ENCODE measurements around the gene SLC38A5.
"Not testable (repeated sequence)": the region's sequence is repeated elsewhere in the genome, so short reads cannot be mapped to it uniquely, and the experiment has no call there.

The SLC38A5 gene

DNA sequence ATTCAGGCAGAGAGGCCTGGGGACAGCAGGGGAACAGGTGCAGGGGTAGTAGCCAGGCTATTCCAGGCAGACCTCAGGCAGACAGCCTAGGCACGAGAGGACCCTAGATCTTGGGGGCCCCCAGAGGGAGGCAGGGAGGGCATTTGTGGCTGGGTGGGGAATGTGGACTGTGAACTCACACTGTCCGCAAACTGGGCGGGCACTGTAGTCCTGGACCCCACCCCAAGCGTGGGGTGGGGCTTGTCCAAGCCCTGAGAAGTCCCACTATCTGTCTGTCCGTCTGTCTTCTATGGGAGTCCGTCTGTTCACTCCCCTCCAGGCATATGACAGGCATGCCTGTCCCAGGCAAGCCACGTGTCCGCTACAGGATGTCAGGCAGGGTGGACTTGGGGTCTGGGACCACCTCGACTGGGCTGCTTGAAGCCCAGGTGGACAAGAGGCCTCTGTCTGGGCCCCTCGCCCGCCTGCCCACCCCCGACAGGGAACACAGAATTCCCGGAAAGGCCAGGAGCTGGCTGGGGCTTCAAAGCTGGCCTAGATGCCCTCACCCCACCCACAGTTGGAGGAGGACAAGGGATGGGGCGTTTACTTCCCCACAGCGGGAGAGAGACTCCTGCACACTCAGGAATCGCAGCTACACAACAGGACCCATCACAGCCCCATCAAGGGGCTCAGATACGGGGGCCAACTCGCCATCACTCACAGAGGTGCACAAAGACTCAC lies at the start of gene SLC38A5:
Gene SLC38A5 (minus strand): TSS at position 151 of the 723 bp plus-strand sequence. CDS start 2,336 bp downstream, outside the sequence.
- DNase-seq (ENCODE audit: insufficient read length, low spot score) (no peak), FAIRE-seq (no peak)

DNA sequence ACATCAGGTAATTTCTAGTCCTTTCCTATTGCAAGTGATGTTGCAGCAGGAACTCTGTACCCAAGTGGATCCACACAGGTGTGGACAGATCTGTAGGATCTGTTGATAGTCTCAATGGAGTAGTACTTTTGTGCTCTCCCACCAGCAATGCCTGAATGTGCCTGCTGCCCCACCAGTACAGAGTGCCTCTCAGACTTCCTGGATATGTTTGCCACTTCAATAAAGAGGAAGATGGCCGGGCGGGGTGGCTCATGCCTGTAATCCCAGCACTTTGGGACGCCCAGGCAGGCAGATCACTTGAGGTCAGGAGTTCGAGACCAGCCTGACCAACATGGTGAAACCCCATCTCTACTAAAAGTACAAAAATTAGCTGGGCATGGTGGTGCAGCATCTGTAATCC lies 49.4 kb upstream of the SLC38A5 start:
- FAIRE-seq; DNase-seq (ENCODE audit: insufficient read length, low spot score): not testable (repeated sequence)

DNA sequence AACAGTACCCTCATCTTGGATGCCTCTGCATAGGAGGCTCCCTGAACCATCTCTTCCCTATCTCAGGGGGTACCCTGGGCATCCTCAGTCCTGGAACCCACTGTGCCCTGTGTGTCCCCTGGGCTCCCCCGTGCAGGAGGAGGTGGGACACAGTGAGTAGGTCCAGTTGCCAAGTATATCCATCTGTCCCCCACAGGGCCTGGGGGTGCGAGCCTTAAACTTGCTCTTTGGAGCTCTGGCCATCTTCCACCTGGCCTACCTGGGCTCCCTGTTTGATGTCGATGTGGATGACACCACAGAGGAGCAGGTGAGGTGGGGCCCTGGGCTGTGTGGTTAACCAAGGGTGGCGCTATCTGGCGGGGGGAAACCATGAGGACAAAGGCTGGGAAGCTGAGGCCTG lies 46.9 kb upstream of the SLC38A5 start:
- FAIRE-seq, result no peak
- no peak for DNase-seq (ENCODE audit: insufficient read length, low spot score)

DNA sequence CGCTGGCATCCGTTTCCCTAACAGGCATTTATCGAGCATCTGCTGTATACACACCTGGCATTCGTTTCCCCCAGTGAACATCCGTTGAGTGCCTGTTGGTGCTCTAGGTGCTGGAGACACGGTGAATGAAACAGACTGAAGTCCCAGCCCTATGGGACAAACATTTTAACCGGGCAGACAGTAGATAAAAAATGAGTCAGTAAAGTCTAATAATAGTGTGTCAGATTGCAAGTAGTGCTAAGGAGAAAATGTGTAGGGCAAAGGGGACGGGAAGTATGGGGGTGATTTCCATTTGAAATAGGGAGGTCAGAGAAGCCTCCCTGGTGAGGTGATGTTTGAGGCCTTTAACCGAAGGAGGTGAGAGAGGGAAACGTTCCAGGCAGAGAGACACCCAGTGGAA lies 46.2 kb upstream of the SLC38A5 start:
- FAIRE-seq (no peak), DNase-seq (ENCODE audit: insufficient read length, low spot score) (no peak)

DNA sequence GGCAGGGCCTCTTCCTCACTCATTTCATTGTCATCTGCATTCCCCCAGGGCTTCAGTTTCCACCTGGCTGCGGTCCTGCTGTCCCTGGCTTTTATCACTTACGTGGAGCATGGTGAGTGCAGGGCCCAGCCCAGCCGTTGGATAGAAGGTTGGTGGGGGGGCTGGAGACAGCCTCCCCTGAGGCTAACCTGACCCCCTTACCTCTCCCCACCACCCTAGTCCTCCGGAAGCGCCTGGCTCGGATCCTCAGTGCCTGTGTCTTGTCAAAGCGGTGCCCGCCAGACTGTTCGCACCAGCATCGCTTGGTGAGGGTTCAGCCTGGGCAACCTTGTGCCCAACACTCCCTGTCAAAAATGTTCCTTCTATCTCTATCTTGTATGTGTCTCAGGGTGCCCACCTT lies 45.8 kb upstream of the SLC38A5 start:
- FAIRE-seq (no peak), DNase-seq (ENCODE audit: insufficient read length, low spot score) (no peak)

DNA sequence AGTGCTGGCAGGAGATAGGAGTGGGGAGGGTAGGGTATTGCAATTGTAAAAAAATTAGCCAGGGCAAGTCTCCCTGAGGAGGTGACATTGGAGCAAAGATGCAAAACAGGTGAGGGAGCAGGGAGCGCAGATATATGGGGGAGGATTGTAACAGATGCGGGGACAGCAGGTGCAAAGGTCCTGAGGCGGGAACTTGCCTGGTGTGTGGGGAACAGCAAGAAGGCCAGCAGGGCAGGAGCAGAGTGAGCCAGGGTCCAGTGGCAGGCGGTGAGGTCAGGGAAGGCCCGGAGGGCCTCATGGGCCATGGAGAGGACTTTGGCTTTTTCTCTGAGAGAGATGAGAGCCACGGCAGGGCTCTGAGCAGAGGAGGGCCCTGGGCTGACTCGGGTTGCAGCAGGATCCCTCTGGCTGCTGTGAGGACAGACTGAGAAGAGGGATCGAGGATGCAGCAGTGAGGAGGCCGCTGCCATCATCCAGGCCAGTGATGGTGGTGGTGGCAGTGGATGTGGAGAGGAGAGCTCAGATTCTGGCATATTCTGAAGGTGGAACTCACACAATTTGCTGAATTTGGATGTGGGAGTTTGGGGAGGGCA lies 44.9 kb upstream of the SLC38A5 start:
- FAIRE-seq, result no peak
- DNase-seq (ENCODE audit: insufficient read length, low spot score), result no peak

DNA sequence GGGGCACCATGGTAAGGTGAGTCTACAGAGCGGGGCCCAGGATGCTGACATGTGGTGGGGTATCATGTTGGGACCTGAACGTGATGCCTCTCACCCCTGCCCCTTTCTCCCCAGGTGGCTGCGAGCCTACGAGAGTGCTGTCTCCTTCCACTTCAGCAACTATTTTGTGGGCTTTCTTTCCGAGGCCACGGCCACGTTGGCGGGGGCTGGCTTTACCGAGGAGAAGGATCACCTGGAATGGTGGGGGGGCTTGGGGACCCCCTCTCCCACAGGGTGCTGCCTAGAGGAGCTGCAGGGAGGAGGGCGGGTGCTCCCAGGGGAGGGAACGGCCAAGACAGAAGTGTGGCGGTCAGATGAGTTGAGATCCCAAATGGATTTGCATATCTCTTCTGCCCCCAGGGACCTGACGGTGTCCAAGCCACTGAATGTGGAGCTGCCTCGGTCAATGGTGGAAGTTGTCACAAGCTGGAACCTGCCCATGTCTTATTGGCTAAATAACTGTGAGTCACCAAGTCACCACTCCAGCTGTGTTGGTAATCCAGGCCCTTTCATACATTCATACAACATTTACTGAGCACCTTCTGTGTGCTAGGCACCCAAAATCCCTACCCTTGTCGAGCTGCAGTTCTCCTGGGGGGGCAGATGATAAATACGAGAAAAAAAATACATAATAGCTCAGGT lies 44.2 kb upstream of the SLC38A5 start:
- FAIRE-seq (peak; percentile 54), DNase-seq (ENCODE audit: insufficient read length, low spot score) (no peak)

DNA sequence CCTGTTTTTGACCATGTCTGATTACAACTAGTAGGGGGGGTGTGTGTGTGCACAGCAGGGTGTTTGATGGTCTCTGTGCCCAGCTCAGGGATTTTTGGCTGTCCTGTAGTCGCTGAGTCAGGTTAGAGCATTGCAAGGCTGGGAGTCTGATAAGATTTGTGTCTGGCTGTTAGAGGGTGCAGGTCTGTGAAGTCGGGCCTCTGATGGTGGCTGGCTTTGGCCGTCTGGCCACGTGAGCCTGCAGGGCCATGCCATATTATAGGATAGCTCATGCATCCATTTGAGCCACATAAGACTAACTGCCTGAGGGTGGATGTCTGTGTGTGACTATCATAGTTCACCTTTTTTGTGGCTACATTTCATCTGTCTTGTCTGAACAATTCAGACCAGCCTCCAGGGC lies 43.6 kb upstream of the SLC38A5 start:
- FAIRE-seq (no peak), DNase-seq (ENCODE audit: insufficient read length, low spot score) (no peak)

DNA sequence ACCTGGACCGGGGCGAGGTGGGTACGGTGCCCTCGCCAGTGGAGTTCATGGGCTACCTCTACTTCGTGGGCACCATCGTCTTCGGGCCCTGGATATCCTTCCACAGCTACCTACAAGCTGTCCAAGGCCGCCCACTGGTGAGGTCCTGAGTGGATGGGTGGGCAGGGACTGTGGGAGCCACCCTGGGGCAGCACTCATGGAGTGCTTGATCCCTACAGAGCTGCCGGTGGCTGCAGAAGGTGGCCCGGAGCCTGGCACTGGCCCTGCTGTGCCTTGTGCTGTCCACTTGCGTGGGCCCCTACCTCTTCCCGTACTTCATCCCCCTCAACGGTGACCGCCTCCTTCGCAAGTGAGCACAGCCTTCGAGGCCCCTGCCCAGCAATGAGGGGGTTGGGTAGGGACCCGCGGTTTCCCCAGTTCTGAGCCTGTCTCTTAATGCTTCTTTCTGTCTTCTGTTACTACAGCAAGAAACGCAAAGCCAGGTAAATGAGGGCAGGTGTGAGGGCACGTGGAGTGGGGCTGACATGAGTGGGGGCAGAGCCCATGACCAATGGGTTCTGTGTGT lies 42.4 kb upstream of the SLC38A5 start:
- FAIRE-seq (peak; percentile 58), DNase-seq (ENCODE audit: insufficient read length, low spot score) (no peak)

DNA sequence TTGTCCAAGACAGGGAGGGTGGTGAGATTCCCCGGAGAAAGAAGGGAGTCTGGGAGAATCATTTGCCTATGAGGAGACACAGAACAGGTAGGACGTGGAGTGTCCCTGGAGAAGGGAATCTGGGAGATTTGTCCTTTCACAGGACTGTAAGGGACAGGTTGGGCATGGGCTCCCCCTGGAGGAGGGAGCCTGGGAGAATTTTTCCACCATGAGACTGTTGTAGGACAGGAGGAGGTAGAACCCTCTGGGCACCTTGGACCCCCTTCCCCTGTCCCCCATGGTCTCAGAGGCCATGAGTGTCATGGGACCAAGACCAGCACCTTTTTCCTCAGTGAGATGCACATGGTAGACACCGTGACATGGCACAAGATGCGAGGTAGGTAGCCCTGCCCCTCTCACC lies 41.5 kb upstream of the SLC38A5 start:
- DNase-seq (ENCODE audit: insufficient read length, low spot score) (no peak), FAIRE-seq (peak; percentile 45)

DNA sequence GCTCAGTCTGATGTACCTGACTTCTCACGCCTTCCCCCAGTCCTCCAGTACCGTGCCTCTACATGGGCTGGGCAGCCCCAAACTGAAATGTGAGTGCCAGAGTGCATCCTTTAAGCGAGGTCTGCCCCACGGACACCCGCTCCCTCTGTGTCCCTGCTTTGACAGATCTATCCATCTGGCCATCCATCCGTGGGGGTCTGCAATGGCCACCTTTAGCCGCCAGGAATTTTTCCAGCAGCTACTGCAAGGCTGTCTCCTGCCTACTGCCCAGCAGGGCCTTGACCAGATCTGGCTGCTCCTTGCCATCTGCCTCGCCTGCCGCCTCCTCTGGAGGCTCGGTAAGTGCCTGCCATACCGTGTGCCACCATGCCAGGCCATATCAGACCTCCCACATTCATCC lies 39.6 kb upstream of the SLC38A5 start:
- FAIRE-seq (no peak), DNase-seq (ENCODE audit: insufficient read length, low spot score) (no peak)

DNA sequence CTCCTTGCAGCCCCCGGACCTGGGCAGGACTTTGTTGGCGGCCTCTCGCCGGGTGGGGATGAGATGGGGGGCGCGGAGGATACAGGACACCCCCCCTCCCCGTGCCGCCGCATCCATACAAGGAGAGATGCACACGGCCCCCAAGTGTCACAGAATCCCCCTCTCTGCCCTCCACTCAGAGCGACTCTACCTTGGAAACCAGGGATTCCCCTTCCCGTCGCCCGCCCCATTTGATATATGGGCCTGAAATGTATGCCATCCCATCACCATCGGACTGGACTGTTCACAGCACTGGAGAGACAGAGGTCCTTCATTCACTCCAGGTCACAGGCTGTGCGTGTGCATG lies 39.2 kb upstream of the SLC38A5 start:
- peak; percentile 79 for FAIRE-seq
- DNase-seq (ENCODE audit: insufficient read length, low spot score), result no peak

DNA sequence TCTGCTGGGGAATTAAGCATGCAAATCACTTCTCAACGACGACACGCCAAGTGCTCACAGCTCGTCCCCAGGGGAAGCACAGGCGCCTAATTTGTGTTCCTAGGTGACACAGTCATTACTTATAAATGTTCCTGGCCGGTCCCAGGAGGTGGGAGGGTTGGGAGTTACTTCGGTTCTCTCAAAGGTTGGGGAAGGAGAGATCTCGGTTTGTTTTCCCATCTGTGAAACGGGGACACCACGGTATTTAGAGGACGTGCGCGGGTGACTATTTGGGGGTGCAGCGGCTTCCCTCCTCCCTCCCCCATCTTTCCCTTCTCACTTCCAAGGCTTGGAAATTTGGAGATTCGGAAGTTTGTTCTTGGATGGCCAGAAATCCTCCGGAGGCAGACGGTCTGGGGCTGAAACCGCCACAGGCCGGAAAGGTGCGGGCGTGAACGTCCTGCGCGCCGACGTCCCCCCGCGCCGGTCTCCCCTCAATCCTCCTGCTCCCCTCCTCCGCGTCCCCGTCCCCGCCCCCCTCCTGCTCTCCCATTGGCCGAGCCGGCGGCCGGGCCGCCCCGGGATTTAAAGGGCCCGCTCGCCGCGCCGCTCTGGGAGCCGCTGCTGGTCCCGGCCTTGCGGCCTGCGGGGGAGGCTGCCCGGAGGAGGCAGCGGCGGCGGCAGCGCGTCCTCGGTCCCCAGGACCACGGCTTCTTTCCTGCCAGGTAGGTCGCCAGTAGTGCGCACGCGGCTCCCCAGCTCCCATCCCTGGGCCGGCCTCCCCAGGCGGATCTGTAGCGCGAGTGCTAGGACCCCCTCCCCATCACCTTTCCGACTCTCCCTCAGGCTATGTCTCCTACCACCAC lies 38.6 kb upstream of the SLC38A5 start, which contains the start of gene PORCN:
Gene PORCN (plus strand): TSS at position 593 of the 845 bp plus-strand sequence. CDS start 829 bp downstream, outside the sequence.
- FAIRE-seq (peak; percentile 91), DNase-seq (ENCODE audit: insufficient read length, low spot score) (peak; percentile 89)

DNA sequence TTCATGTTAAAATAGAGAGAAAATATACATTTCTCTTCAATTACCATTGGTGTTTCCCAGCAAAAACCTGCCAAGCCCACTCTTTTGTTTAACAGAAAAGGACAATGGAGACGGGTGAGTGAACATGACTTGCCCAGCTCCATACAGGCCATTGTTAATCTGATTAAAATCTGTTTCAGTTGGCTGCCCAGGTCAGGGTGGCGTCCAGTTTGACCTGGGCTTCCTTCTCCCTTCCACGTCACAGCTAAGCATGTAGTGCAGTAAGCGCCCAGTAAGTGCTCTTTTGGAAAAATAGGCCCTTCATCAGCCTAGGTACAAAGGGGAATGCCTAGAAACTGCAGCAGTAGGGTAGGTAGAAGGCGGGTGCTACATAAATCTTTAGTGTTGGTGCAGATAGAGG lies 37.2 kb upstream of the SLC38A5 start:
- no peak for FAIRE-seq
- no peak for DNase-seq (ENCODE audit: insufficient read length, low spot score)

DNA sequence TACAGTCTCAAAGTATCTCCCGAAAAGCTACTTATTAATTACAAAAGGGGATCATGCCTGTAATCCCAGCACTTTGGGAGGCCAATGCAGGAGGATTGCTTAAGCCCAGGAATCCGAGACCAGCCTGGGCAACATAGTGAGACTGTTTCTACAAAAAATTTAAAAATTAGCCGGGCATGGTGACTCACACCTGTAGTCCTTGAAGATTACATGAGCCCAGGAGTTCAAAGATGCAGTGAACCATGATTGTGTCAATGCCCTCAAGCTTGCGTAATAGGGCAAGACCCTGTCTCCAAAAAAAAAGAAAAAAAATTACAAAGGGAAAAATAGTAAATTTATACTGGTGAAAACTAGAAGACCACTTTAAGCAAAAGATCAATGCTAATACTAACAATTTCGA lies 35.4 kb upstream of the SLC38A5 start:
- DNase-seq (ENCODE audit: insufficient read length, low spot score), result no peak

DNA sequence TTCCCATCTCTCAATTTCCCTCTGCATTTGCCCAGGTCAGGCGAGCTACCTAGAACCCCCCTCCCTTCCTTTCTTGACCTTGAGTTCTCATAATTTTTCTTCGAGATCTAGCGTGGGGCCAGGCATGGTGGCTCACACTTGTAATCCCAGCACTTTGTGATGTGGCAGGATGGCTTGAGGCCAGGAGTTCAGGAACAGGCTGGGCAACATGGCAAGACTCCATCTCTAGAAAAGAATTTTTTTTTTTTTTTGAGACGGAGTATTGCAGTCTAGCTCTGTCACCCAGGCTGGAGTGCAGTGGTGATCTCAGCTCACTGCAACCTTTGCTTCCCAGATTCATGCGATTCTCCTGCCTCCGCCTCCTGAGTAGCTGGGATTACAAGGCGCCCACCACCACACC lies 34.2 kb upstream of the SLC38A5 start:
- DNase-seq (ENCODE audit: insufficient read length, low spot score) (no peak), FAIRE-seq (no peak)

More for the DNA sequence above, 35.4 kb upstream of the SLC38A5 start:
- FAIRE-seq, result peak; percentile 57

DNA sequence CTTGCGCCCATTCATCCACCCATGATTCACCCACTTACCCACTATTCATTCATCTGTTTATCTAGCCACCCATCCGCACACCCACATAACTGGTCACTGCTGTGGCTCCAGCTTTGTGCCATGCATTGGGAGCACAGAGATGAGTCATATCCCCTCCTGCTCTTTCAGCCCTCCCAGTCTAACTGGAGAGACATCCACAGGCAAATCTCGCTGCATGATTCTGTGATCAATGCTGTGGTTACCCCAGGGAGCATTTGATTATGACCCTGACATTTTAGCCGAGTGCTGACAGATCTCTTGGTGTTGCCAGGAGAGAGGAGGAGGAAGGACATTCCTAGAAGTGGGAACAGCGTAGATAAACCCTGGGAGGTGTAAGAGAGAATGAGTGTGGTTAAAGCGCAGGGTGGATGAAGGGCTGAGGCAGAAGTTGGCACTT lies 28.3 kb upstream of the SLC38A5 start:
- DNase-seq (ENCODE audit: insufficient read length, low spot score) (no peak), FAIRE-seq (no peak)

DNA sequence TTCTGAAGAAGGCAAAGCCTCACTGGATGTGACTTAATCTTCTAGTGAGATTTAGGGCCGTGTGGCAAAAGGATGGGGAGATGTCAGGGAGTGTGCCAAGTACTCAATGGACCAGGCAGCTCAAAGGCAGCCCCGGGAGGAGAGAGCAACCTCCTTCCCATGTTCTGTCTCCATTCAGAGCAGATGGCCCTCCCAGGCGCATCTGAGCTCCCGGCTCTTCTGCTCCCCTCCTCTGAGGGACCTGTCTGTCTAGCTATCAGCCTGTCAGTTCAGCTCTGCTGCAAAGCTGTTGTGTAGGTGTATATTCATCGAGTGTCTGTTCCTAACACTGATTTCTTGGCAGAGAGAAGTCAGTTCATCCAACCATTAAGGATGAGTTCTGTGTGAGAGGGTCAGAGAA lies 27.8 kb upstream of the SLC38A5 start:
- no peak for DNase-seq (ENCODE audit: insufficient read length, low spot score)
- FAIRE-seq, result no peak

DNA sequence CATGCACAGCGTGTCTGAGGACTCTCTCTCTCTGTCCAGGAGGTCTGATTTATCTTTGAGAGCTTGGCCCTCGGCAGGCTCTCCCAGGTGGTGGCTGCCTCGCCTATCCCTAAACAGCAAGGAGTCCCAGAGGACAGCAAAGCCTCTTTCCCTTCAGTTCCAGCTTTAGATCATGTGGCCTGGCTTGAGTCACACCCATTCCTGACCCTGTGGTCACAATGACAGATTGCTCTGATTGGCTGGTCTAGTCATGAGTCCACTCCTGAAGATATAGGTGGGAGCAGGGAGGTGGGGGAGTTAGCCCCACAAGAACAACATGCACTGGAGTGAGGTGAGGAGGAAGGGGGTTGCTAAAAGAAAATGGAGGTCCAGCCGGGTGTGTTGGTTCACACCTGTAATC lies 26.6 kb upstream of the SLC38A5 start:
- DNase-seq (ENCODE audit: insufficient read length, low spot score), result no peak
- FAIRE-seq, result no peak

DNA sequence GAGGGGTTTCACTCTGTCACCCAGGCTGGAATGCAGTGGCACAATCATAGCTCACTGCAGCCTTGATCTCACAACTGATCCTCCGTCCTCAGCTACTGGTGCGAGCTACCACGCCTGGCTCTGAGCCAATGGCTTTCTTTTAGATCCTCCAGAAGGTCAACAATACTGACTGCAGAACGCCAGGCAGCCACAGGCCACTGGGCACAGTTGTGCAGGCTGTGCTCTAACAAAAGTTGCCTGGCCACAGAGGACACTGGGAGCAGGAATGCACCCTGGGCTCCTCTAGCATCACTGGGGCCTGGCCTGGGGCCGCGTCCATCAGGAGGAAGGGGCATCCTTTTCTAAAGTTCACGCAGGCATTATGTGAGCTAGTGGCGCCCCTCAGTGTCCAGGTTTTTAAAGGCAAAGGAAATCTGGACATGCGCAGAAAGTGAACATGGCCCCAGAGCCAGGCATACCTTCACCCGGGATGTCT lies 23.9 kb upstream of the SLC38A5 start:
- DNase-seq (ENCODE audit: insufficient read length, low spot score), result no peak
- FAIRE-seq, result peak; percentile 80
